HG03565 (cell line): ENCODE data around the gene RASA2.

Experiments used
- ATAC-seq: cut with Tn5 transposase; IDR thresholded peaks from one replicate; pipeline ENCODE4 v1.9.1; 2021; ENCODE audit warnings: mild to moderate bottlenecking, moderate library complexity; ENCODE audit not compliant: unreplicated experiment

The RASA2 gene

DNA sequence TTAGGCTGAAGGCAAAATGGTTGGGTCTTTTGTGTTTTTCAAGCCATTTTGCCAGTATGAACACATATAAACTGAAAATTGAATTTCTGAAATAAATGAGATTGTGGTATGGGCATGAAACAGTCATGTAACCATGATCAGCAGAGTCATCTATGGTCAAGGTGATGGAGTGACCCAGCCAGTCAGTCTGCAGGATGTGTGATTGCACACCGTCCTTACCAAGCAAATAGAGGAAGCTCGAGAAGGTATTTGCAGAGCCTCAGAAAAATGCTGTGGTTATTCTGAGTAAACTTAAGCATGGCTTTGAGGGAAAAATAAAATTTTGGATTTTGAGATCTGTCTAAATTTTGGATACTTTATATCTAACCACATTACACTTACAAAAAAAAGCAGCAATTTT is 155.4 kb downstream of the RASA2 start:
- ATAC-seq: no peak

GRCh38 chr3:141643391-141643790 is 156.6 kb downstream of the RASA2 start:
- no peak for ATAC-seq

GRCh38 chr3:141643796-141644195 is 157.0 kb downstream of the RASA2 start:
- no peak for ATAC-seq

DNA sequence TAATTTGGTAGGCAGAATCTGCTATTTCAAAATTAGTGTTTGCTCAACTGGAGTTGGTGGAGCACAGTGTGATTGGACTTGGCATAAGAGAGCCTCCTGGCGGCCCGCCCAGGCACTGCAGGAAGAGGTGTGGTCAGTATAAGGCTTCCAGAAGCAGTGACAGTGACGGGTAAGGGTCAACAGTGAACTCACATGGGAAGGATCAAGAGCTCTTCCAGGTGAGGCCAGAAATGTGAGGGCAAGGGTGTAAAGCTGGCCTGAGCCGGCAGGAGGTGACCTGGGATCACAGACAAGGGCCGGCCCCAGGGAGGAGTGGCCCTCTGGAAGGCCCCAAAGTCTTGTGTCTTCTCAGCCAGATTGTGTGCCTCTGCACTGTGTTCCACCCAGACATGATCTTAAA is 158.1 kb downstream of the RASA2 start:
- peak; percentile 87 for ATAC-seq

DNA sequence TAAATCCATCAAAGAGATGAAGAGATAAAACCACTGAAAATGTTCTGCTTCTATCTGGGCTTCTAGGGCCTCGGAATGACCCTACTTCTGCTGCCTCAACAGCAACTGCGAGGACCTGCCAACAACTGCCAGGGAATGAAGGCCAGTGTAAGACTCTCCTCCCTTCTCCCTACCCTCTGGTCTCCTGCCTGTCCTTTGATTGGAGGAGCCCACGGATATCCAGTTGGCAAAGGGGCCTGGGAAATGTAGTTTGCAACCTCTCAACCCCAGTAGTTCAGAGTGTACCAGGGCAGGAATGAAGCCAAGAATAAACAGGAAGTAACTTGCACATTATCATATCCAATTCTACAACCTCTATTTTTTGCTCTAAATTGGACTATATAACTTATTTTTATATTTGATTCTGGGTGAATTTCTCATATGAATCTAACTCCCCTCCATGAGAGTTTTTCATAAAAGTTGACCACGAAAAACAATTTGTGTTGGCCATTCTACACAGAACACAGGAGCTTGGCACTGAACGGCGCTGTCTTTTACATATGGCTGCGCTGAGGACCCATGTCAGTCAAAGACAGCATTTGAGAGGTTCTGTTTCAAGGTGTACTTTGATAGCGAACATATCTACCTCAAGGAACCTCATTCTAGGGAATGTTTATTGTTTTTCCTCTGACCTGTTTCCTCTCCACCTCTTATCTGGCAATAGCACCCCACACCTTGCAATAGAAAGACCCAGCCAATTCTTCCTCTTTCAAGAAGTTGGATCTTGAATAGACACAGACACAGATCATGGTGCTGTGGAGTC is 160.1 kb downstream of the RASA2 start:
- no peak for ATAC-seq

DNA sequence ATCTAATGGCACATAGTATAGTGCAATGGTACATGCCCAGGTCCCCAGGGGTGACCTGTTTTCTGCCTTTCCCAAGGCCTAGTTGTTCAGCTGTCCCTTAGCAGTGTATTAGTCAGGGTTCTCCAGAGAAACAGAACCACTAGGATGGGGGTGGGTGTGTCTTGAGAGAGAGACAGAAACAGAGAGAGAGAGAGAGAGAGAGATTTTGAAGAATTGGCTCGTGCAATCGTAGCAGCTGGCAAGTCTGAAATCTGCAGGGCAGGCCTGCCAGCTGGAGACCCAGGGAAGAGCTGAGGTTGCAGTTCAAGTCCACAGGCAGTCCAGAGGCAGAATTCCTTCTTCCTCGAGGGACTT is 160.7 kb downstream of the RASA2 start:
- no peak for ATAC-seq

GRCh38 chr3:141648055-141648910 is 161.5 kb downstream of the RASA2 start:
- no peak for ATAC-seq

- ATAC-seq: no peak
These were observed 163.0 kb downstream of the RASA2 start for GRCh38 chr3:141649871-141650270.

DNA sequence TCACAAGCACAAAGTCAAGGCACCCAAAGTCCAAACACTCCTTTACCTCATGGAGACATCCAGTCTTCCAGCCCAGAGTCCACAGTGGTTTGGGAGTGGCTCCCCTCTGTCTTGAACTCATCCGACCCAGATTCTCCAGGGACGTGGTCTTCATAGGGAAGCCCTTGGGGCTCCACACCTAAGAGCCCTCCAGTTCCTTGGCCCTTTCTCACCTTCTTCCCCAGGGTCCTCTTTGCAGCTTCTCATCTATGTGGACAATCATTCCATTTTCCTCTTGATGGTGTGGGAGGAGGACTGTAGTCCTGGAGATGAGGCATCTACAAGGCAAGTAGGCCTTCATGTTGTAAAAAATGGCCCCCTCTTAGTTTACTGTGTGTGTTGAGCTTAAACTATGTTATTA is 164.0 kb downstream of the RASA2 start:
- no peak for ATAC-seq

DNA sequence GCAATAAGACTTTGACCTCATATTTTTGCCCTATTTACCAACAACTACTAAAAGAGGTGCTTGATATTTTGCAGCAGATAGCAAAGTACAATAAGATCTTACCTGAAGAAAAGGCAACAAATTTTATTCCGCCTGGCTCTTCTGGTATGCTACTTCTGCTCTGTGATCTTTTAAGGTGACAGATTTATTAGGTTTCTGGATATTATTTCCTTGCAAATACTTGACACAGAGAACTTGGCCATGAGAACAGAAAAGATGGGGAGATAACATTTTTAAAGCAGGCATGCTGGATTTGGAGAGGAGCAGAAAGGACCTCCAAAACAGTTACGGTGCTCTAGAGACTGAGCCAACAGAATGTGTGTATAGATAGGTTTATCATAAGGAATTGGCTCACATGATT is 164.6 kb downstream of the RASA2 start:
- no peak for ATAC-seq

- ATAC-seq: no peak
These were observed 165.5 kb downstream of the RASA2 start for GRCh38 chr3:141652349-141652748.

DNA sequence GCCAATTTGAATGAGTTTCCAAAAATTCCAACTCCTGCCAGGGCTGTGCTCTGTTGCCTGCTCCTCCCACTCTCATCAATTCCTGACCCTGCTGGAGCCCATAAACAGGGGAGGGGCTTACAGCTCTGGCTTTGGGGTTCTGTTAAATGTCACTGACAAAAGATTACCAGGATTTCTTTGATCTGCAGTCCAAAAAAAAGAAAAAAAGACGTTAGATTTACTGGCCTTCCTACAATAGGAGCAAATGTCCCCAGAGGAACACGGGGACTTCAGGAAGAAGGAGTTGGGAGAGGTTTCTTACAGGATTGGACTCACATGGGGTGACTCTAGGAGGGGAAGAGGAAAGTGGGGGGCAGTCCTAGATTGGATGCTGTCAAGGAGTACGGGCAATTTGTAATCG is 167.0 kb downstream of the RASA2 start:
- ATAC-seq: no peak

DNA sequence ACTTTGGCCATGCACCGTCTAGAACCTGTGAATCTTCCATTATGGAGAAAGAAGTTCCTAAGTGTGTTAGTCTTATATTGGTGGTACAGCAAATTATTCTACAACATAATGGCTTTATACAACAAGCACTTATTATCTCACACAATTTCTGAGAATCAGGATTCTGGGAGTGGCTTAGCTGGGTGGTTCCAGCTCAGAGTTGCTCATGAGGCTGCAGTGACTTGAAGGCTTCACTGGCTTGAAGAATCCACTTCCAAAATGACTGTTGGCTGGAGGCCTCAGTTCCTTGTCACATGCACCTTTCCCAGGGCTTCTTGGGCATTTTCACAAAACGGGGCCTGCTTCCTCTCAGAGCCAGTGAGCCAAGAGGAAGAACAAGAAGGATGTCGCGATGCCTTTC is 169.0 kb downstream of the RASA2 start:
- ATAC-seq: no peak

GRCh38 chr3:141656771-141657170 is 169.9 kb downstream of the RASA2 start:
- no peak for ATAC-seq

GRCh38 chr3:141657516-141657915 is 170.7 kb downstream of the RASA2 start:
- ATAC-seq: no peak

DNA sequence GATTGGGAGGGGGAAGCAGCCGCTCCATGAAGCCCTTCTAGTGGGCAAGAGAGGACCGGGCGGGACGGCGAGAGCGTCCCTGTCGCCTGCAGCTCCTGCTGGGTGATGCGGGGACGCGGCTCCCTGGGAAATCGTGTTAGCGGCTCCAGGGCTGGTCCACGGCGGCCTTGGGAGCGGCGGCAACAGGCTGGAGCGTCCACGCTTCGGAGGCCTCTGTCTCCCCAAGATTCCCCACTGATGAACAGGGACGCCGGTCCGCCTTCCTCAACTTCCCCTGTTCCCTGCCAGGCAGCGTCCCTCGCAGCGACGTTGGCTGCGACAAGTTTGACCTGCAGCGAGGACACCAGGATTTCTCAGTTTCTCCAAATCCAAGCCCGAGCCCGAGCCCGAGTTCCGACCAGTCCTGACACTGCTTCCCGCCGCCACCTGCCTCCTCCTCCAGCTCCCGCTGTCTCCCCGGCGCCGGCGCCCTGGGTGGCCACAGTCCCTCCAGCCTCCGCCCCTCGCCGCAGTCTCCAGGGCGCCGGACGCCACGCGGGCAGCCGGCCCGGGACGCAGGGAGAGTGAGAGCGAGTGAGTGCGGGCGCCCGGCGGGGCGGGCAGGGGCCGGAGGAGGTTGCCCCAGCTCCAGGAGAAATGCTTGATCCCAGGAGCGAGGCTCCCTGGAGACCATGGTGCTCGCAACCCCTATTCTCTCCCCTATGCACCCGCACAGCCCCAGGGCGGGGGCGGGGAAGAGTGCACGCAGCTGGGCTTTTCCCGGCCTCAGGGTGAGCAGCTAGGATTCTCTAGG is 173.2 kb downstream of the RASA2 start:
- ATAC-seq: no peak

DNA sequence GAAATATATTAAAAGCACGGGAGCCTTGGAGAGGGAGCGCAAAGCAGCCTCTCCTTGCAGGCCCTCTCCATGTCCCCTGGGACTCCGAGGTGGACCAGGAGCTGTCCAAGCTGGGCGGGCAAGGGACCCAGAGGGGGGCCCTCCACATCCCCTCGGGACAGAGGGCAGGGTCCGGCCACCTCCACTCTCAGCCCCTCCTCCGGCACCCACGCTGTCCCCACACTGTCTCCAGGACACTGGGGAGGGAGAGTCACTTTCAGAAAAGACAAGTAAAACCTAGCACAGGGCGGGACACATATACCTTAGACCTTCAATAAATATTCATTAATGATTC is 173.8 kb downstream of the RASA2 start:
- ATAC-seq: no peak

DNA sequence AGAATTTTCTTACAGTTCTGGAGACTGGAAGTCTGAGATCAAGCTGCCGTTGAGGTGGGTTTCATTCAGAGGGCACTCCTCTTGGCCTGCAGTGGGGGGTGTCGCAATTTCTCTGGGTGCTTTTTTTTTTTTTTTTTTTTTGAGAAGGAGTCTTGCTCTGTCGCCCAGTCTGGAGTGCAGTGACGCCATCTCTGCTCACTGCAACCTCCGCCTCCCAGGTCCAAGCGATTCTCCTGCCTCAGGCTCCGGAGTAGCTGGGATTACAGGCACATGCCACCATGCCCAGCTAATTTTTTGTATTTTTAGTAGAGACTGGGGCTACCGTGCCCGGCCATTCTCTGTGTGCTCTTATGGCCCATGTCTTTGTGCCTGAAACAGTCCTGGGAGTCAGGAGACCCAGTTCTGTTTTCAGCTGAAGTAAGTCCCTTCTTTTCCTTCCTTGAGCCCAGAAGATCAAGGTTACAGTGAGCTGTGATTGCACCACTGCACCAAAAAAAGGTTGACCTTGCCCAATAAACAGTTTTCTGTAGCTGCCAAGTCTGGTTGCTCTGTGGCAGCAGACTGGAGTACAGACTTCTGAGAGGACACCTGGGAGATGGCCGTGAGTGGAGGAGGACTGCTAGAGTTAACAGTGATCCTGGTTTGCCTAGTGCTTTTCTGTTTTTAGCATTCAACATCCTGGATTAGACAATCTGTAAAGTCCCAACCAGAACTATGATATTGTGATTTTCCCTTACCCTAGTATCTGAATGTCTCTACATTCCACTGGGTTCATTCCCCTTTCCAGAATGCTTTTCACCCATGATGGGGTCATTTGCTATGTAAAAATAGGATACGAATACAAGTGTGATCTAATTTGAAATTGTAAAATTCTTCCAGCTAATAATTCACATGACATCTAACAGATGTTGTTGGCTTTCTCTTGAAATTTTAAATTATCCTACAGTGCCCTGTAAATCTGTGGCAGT is 174.7 kb downstream of the RASA2 start:
- ATAC-seq: no peak

GRCh38 chr3:141663993-141664392 is 177.2 kb downstream of the RASA2 start:
- no peak for ATAC-seq
